ENCODE measurements around the gene DNMT1.

Gene DNMT1

GRCh38 chr19:10104665-10105508, 89.9 kb downstream of the DNMT1 start:
- peaks cover 23% of the 10 kb centered on the region for H3K36me3 ChIP-seq (replicated peaks)
- no peak overlapping the region for H3K4me3 ChIP-seq (ENCODE audit: low read depth, low read length)
- in situ Hi-C loops (cut with HindIII; ENCODE audit: low pct_ligation_motif_present, low sequenced_read_pairs): no loop called here
- no peak overlapping the region for H3K27ac ChIP-seq
- H3K27me3 ChIP-seq (replicated peaks): no peaks in the 10 kb centered on the region
- DNase-seq: no peak
- no peak for TF ChIP-seq CTCF (IDR thresholded peaks at IDR 0.05; ENCODE audit: low read depth, low read length, missing control alignments)

- DNase-seq: no peak
- in situ Hi-C loops (cut with HindIII; ENCODE audit: low pct_ligation_motif_present, low sequenced_read_pairs): no loop called here
- TF ChIP-seq CTCF (IDR thresholded peaks at IDR 0.05; ENCODE audit: low read depth, low read length, missing control alignments): no peak
- Histone ChIP-seq H3K27ac (no peak overlapping the region), H3K4me3 (ENCODE audit: low read depth, low read length) (no peak overlapping the region), H3K36me3 (replicated peaks) (peaks cover 15% of the 10 kb centered on the region), H3K27me3 (replicated peaks) (no peaks in the 10 kb centered on the region)
These were observed 90.6 kb downstream of the DNMT1 start for GRCh38 chr19:10104130-10104513.

- TF ChIP-seq CTCF (IDR thresholded peaks at IDR 0.05; ENCODE audit: low read depth, low read length, missing control alignments): no peak
- Histone ChIP-seq H3K27me3 (replicated peaks) (no peaks in the 10 kb centered on the region), H3K36me3 (replicated peaks) (peaks cover 8% of the 10 kb centered on the region), H3K4me3 (ENCODE audit: low read depth, low read length) (no peak overlapping the region), H3K27ac (no peak overlapping the region)
- DNase-seq: no peak
- in situ Hi-C loops (cut with HindIII; ENCODE audit: low pct_ligation_motif_present, low sequenced_read_pairs): no loop called here
These were observed 91.9 kb downstream of the DNMT1 start for GRCh38 chr19:10102787-10103236.

- Histone ChIP-seq H3K36me3 (replicated peaks) (no peaks in the 10 kb centered on the region), H3K4me3 (ENCODE audit: low read depth, low read length) (no peak overlapping the region), H3K27me3 (replicated peaks) (no peaks in the 10 kb centered on the region), H3K27ac (no peak overlapping the region)
- no peak for DNase-seq
- no peak for TF ChIP-seq CTCF (IDR thresholded peaks at IDR 0.05; ENCODE audit: low read depth, low read length, missing control alignments)
- in situ Hi-C loops (cut with HindIII; ENCODE audit: low pct_ligation_motif_present, low sequenced_read_pairs): no loop called here
These were observed 94.5 kb downstream of the DNMT1 start for GRCh38 chr19:10100163-10100785.

GRCh38 chr19:10096615-10096963, 98.2 kb downstream of the DNMT1 start:
- H3K4me3 ChIP-seq (ENCODE audit: low read depth, low read length): peak overlapping the region; percentile 40
- H3K36me3 ChIP-seq (replicated peaks): peaks cover 3% of the 10 kb centered on the region
- no peak for TF ChIP-seq CTCF (IDR thresholded peaks at IDR 0.05; ENCODE audit: low read depth, low read length, missing control alignments)
- in situ Hi-C loops (cut with HindIII; ENCODE audit: low pct_ligation_motif_present, low sequenced_read_pairs): no loop called here
- no peak overlapping the region for H3K27ac ChIP-seq
- no peaks in the 10 kb centered on the region for H3K27me3 ChIP-seq (replicated peaks)
- no peak for DNase-seq
